H9 (cell line): Measurements from ENCODE around the gene CDH4. TPM values are rescaled to one million over a fixed set of nuclear protein-coding genes. Genes with fewer than 3 reads are reported as not detected.

ENCODE experiments used
- DNase-seq: peaks from one replicate; pipeline ENCODE4 v3.0.0-alpha.2; 2017
- H2AFZ ChIP-seq: one replicate; pipeline ENCODE4 v1.6.1; 2013; ENCODE audit warnings: mild to moderate bottlenecking, low read length, control low read depth, moderate library complexity
- H2AK5ac ChIP-seq: 2 replicates; pipeline ENCODE4 v1.6.1; 2013; ENCODE audit warnings: low read length, control low read depth, mixed read lengths; ENCODE audit not compliant: insufficient read length
- H2BK120ac ChIP-seq: one replicate; pipeline ENCODE4 v1.6.1; 2013; ENCODE audit warnings: low read depth, mild to moderate bottlenecking, low read length, control low read depth, inconsistent platforms; ENCODE audit not compliant: poor library complexity, severe bottlenecking
- H2BK12ac ChIP-seq: 2 replicates; pipeline ENCODE4 v1.6.1; 2013; ENCODE audit warnings: low read length, control low read depth, mixed read lengths, low read depth; ENCODE audit not compliant: insufficient read length
- H2BK15ac ChIP-seq: 2 replicates; pipeline ENCODE4 v1.6.1; 2013; ENCODE audit warnings: low read depth, low read length, control low read depth
- H2BK20ac ChIP-seq: one replicate; pipeline ENCODE4 v1.6.1; 2013; ENCODE audit warnings: low read depth, mild to moderate bottlenecking, low read length, control low read depth, inconsistent platforms; ENCODE audit not compliant: poor library complexity, severe bottlenecking
- H2BK5ac ChIP-seq: 2 replicates; pipeline ENCODE4 v1.6.1; 2013; ENCODE audit warnings: low read length, control low read depth, mixed read lengths; ENCODE audit not compliant: insufficient read length
- H3K14ac ChIP-seq: 2 replicates; pipeline ENCODE4 v1.6.1; 2013; ENCODE audit warnings: low read length, control low read depth; ENCODE audit not compliant: insufficient read depth
- H3K18ac ChIP-seq: 2 replicates; pipeline ENCODE4 v1.6.1; 2013; ENCODE audit warnings: low read depth, mild to moderate bottlenecking, mixed read lengths, low read length, control low read depth; ENCODE audit not compliant: insufficient read length
- H3K23ac ChIP-seq: 2 replicates; pipeline ENCODE4 v1.6.1; 2013; ENCODE audit warnings: low read length, control low read depth, mixed read lengths, low read depth; ENCODE audit not compliant: insufficient read length
- H3K23me2 ChIP-seq: 2 replicates; pipeline ENCODE4 v1.6.1; 2013; ENCODE audit warnings: low read depth, mild to moderate bottlenecking, mixed read lengths, low read length, control low read depth; ENCODE audit not compliant: insufficient read length, poor library complexity, severe bottlenecking
- H3K27ac ChIP-seq: 2 replicates; pipeline ENCODE4 v1.5.1; 2013; ENCODE audit warnings: low read length, control low read depth, mixed read lengths, low read depth; ENCODE audit not compliant: insufficient read length
- H3K27me3 ChIP-seq: 2 replicates; pipeline ENCODE4 v1.6.1; 2013; ENCODE audit warnings: low read length, control low read depth, inconsistent platforms; ENCODE audit not compliant: insufficient read depth
- H3K4ac ChIP-seq: 2 replicates; pipeline ENCODE4 v1.6.1; 2013; ENCODE audit warnings: low read depth, mild to moderate bottlenecking, control low read depth, inconsistent platforms, low read length, moderate library complexity
- H3K4me1 ChIP-seq: 2 replicates; pipeline ENCODE4 v1.6.1; 2013; ENCODE audit warnings: low read length, control low read depth, inconsistent platforms; ENCODE audit not compliant: insufficient read depth
- H3K4me2 ChIP-seq: 2 replicates; pipeline ENCODE4 v1.6.1; 2013; ENCODE audit warnings: low read length, control low read depth, mixed read lengths; ENCODE audit not compliant: insufficient read length, insufficient read depth
- H3K56ac ChIP-seq: 2 replicates; pipeline ENCODE4 v1.6.1; 2013; ENCODE audit warnings: low read depth, mild to moderate bottlenecking, mixed read lengths, low read length, control low read depth; ENCODE audit not compliant: insufficient read length
- H3K79me1 ChIP-seq: 2 replicates; pipeline ENCODE4 v1.6.1; 2013; ENCODE audit warnings: low read depth, mild to moderate bottlenecking, moderate library complexity, low read length, control low read depth, inconsistent platforms; ENCODE audit not compliant: insufficient read depth, poor library complexity, severe bottlenecking
- H3K79me2 ChIP-seq: 2 replicates; pipeline ENCODE4 v1.6.1; 2013; ENCODE audit warnings: low read length, control low read depth, inconsistent platforms; ENCODE audit not compliant: insufficient read depth
- H3K9ac ChIP-seq: 2 replicates; pipeline ENCODE4 v1.6.1; 2013; ENCODE audit warnings: low read length, control low read depth, mixed read lengths; ENCODE audit not compliant: insufficient read length; ENCODE audit errors: extremely low read depth
- H3K9me3 ChIP-seq: one replicate; pipeline ENCODE4 v1.6.1; 2013; ENCODE audit warnings: low read depth, low read length, inconsistent platforms; ENCODE audit not compliant: control insufficient read depth
- H3T11ph ChIP-seq: one replicate; pipeline ENCODE4 v1.6.1; 2013; ENCODE audit warnings: mild to moderate bottlenecking, low read length, control low read depth, inconsistent platforms
- H4K20me1 ChIP-seq: one replicate; pipeline ENCODE4 v1.6.1; 2013; ENCODE audit not compliant: control insufficient read depth, insufficient read length, insufficient read depth
- H4K5ac ChIP-seq: 2 replicates; pipeline ENCODE4 v1.6.1; 2013; ENCODE audit warnings: low read depth, mild to moderate bottlenecking, mixed read lengths, low read length, control low read depth; ENCODE audit not compliant: insufficient read length
- H4K8ac ChIP-seq: replicated peaks from 2 replicates; pipeline ENCODE4 v1.6.1; 2013; ENCODE audit warnings: low read length, control low read depth, mixed read lengths, low read depth; ENCODE audit not compliant: insufficient read length
- H4K91ac ChIP-seq: 2 replicates; pipeline ENCODE4 v1.6.1; 2013; ENCODE audit warnings: low read depth, mild to moderate bottlenecking, moderate library complexity, mixed read lengths, low read length, control low read depth; ENCODE audit not compliant: insufficient read length
- H3K27ac Mint-ChIP-seq, 3 experiments: 2 replicates in 2 of 3; 3 replicates in 1 of 3; pipeline ENCODE4 v1.8.0; 2020 to 2021; ENCODE audit warnings: mixed read lengths in 3 of 3, mild to moderate bottlenecking in 1 of 3, moderate library complexity in 1 of 3
- H3K27me3 Mint-ChIP-seq: 2 replicates; pipeline ENCODE4 v1.8.0; 2021; ENCODE audit warnings: low read depth, mild to moderate bottlenecking, moderate library complexity, mixed read lengths
- H3K36me3 Mint-ChIP-seq, 3 experiments: 2 replicates in 2 of 3; 3 replicates in 1 of 3; pipeline ENCODE4 v1.8.0; 2020 to 2021; ENCODE audit warnings: low read depth in 3 of 3, mixed read lengths in 3 of 3; ENCODE audit not compliant: insufficient read depth in 1 of 3
- H3K4me1 Mint-ChIP-seq, 2 experiments: 2 replicates each; pipeline ENCODE4 v1.8.0; 2020; ENCODE audit warnings: mixed read lengths in 2 of 2
- H3K4me3 Mint-ChIP-seq, 2 experiments: 2 replicates in 1 of 2; 3 replicates in 1 of 2; pipeline ENCODE4 v1.8.0; 2020 to 2021; ENCODE audit warnings: mild to moderate bottlenecking in 2 of 2, mixed read lengths in 2 of 2, moderate library complexity in 1 of 2
- H3K9me3 Mint-ChIP-seq, 2 experiments: 2 replicates in 1 of 2; 3 replicates in 1 of 2; pipeline ENCODE4 v1.8.0; 2020; ENCODE audit warnings: mild to moderate bottlenecking in 2 of 2, mixed read lengths in 2 of 2, moderate library complexity in 1 of 2
- WGBS: extraction: QIAGEN DNeasy Blood & Tissue Kit; methylation state at CpG from one replicate; pipeline ENCODE4 v1.1.7; 2013; ENCODE audit warnings: missing lambda C conversion rate, low lambda C conversion rate, mixed read lengths; ENCODE audit not compliant: insufficient read length; ENCODE audit errors: extremely low coverage; 5-methylcytosine and 5-hydroxymethylcytosine counted together
- total RNA-seq: library from RNA; stranded (reverse); gene quantifications from 2 replicates; pipeline ENCODE4 v1.2.1, GENCODE V29; 2021
- TF ChIP-seq, protein P1 (sequence below): fragments of 200-600 bp; sonication (generic); conservative IDR thresholded peaks from 3 replicates; pipeline ENCODE4 v1.8.0; 2021; ENCODE audit warnings: antibody characterized with exemption, mild to moderate bottlenecking

The CDH4 gene
- total RNA-seq, 1 experiment from 2014 or later = 3.0 TPM

DNA sequence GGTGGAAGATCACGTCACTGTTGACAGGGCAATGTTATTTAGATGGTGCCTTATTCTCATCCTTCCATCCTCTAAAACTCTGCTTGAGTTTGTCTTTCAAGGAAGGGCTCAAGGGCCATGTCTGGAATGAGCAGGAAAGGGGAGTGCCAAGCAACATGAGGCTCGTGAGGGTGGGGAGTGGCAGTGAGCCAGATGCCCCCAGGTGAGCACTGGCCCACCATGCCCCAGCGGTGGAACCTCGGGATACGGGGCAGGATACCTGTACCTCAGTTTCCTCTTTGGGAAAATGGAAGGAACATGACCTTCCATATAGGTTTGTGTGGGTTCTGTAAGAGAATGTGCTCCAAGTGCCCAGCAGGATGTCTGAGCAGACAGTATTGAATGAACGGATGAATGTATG is 476.3 kb downstream of the CDH4 start:
- no peak overlapping the region for H3K4me2 ChIP-seq
- H2BK12ac ChIP-seq = no peak overlapping the region
- no peak overlapping the region for H4K91ac ChIP-seq
- H2AFZ ChIP-seq = no peak overlapping the region
- Mint-ChIP-seq H3K4me1 (peaks cover 6 to 11% of the 10 kb centered on the region in 2 experiments), H3K9me3 (no peaks in the 10 kb centered on the region; a peak in 1 of 5 replicates), H3K36me3 (no peaks in the 10 kb centered on the region; a peak in 1 of 7 replicates), H3K27me3 (peaks cover 26% of the 10 kb centered on the region), H3K4me3 (no peak overlapping the region), H3K27ac (no peak overlapping the region)
- H2AK5ac ChIP-seq = no peak overlapping the region
- no peak overlapping the region for H3K14ac ChIP-seq
- no peak for DNase-seq
- H3K56ac ChIP-seq = no peak overlapping the region
- H3K4ac ChIP-seq = no peak overlapping the region
- no peaks in the 10 kb centered on the region for H3K4me1 ChIP-seq
- no peak overlapping the region for H3K27ac ChIP-seq
- H2BK120ac ChIP-seq = no peak overlapping the region
- no peaks in the 10 kb centered on the region for H4K20me1 ChIP-seq
- no peak overlapping the region for H4K5ac ChIP-seq
- no peaks in the 10 kb centered on the region for H3K79me1 ChIP-seq
- no peak overlapping the region for H2BK5ac ChIP-seq
- H3K79me2 ChIP-seq = no peaks in the 10 kb centered on the region
- no peak overlapping the region for H2BK15ac ChIP-seq
- WGBS = no CpG with 5 or more reads among the region's 6 CpGs
- H3T11ph ChIP-seq = no peak overlapping the region
- no peak overlapping the region for H2BK20ac ChIP-seq
- no peaks in the 10 kb centered on the region for H3K23me2 ChIP-seq
- H3K9ac ChIP-seq = no peak overlapping the region
- H3K23ac ChIP-seq = no peak overlapping the region
- H3K9me3 ChIP-seq = no peaks in the 10 kb centered on the region
- no peaks in the 10 kb centered on the region; the same call in 1 of the 2 replicates for H3K27me3 ChIP-seq
- TF ChIP-seq, protein P1, sequence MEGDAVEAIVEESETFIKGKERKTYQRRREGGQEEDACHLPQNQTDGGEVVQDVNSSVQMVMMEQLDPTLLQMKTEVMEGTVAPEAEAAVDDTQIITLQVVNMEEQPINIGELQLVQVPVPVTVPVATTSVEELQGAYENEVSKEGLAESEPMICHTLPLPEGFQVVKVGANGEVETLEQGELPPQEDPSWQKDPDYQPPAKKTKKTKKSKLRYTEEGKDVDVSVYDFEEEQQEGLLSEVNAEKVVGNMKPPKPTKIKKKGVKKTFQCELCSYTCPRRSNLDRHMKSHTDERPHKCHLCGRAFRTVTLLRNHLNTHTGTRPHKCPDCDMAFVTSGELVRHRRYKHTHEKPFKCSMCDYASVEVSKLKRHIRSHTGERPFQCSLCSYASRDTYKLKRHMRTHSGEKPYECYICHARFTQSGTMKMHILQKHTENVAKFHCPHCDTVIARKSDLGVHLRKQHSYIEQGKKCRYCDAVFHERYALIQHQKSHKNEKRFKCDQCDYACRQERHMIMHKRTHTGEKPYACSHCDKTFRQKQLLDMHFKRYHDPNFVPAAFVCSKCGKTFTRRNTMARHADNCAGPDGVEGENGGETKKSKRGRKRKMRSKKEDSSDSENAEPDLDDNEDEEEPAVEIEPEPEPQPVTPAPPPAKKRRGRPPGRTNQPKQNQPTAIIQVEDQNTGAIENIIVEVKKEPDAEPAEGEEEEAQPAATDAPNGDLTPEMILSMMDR = no peak
- no peak overlapping the region for H4K8ac ChIP-seq
- no peak overlapping the region for H3K18ac ChIP-seq
